Psoas muscle (tissue), 8 donors: ENCODE data around the gene FADS2. TPM values are rescaled to one million over a fixed set of nuclear protein-coding genes. Genes with fewer than 3 reads are reported as not detected.
A peak's percentile ranks its signal among the peaks of the same experiment; 100 is the strongest.

Experiments used
- ATAC-seq, 4 donors: fragments of 200-7000 bp; cut with Tn5 transposase; one replicate each; pipeline ENCODE4 v1.9.1; 2020; ENCODE audit warnings: moderate library complexity in 3 of 4, mild to moderate bottlenecking in 2 of 4
- DNase-seq, 2 donors: peaks; one replicate each; pipeline ENCODE4 v3.0.0-alpha.2; 2020
- H3K27ac ChIP-seq: fragments of 200-600 bp; one replicate; pipeline ENCODE4 v1.8.0; 2022
- H3K27me3 ChIP-seq, 3 donors: fragments of 200-600 bp in 1 of 3; one replicate each; pipeline versions ENCODE4 v1.6.1 to v1.8.0; 2013 to 2022; ENCODE audit warnings: low read length in 2 of 3, mild to moderate bottlenecking in 2 of 3, moderate library complexity in 1 of 3; ENCODE audit not compliant: insufficient read depth in 3 of 3
- H3K36me3 ChIP-seq, 2 donors: fragments of 200-600 bp in 1 of 2; one replicate each; pipeline versions ENCODE4 v1.6.1 to v1.8.0; 2013 to 2022; ENCODE audit warnings: low read depth in 1 of 2, mild to moderate bottlenecking in 1 of 2, moderate library complexity in 1 of 2; ENCODE audit not compliant: insufficient read depth in 1 of 2
- H3K4me1 ChIP-seq: fragments of 200-600 bp; one replicate; pipeline ENCODE4 v1.8.0; 2022
- H3K4me3 ChIP-seq: fragments of 200-600 bp; one replicate; pipeline ENCODE4 v1.8.0; 2022; ENCODE audit warnings: mild to moderate bottlenecking
- H3K9me3 ChIP-seq: fragments of 200-600 bp; one replicate; pipeline ENCODE4 v1.8.0; 2022
- WGBS, 3 donors: extraction: QIAGEN DNeasy Blood & Tissue Kit; methylation state at CpG; one replicate each; pipeline versions ENCODE4 v1.1.6 to v1.1.7; 2013; 5-methylcytosine and 5-hydroxymethylcytosine counted together
- intact Hi-C, 2 donors: fragments of 100-400 bp; cut with DNase I; formaldehyde crosslinking; loops; one replicate each; pipeline versions ENCODE4 v1.11.0 to v1.14.2; 2022
- polyA plus RNA-seq, 3 donors: library from polyadenylated mRNA; stranded (reverse); fragments of 200-250 nt; gene quantifications; one replicate each; pipeline ENCODE4 v1.2.3, GENCODE V29; 2013
- total RNA-seq, 4 donors: library from RNA; stranded (reverse); fragmentation: NEBNext Ultra II Directional in 2 of 4; extraction: Animal tissue kit (Norgen Biotek cat#: 25700) in 2 of 4; gene quantifications; one replicate each; pipeline versions ENCODE4 v1.2.1 to v1.2.4, GENCODE V29; 2021 to 2023
- TF ChIP-seq, protein P1 (sequence below): fragments of 200-600 bp; IDR thresholded peaks from one replicate; pipeline ENCODE4 v1.8.0; 2022; ENCODE audit warnings: antibody characterized with exemption
- donor health status: healthy with polysubstance abuse.
- donor health status: DM: no; HTN: no; CAD: no; lungs with moderate emphysema.
- donor health status: Bipolar disorder and iron deficiency.
- donor health status: healthy.
- donor health status: DM: yes; HTN: yes; CAD: no.
- donor health status: DM: no; HTN: no; CAD: no.
- donor health status: DM: no; HTN: no; CAD: no.
- donor health status: DM: yes; HTN: yes; CAD: no.

The FADS2 gene
- total and polyA plus RNA-seq, 7 donors = 2.2 to 8.4 (median 5.5) TPM

DNA sequence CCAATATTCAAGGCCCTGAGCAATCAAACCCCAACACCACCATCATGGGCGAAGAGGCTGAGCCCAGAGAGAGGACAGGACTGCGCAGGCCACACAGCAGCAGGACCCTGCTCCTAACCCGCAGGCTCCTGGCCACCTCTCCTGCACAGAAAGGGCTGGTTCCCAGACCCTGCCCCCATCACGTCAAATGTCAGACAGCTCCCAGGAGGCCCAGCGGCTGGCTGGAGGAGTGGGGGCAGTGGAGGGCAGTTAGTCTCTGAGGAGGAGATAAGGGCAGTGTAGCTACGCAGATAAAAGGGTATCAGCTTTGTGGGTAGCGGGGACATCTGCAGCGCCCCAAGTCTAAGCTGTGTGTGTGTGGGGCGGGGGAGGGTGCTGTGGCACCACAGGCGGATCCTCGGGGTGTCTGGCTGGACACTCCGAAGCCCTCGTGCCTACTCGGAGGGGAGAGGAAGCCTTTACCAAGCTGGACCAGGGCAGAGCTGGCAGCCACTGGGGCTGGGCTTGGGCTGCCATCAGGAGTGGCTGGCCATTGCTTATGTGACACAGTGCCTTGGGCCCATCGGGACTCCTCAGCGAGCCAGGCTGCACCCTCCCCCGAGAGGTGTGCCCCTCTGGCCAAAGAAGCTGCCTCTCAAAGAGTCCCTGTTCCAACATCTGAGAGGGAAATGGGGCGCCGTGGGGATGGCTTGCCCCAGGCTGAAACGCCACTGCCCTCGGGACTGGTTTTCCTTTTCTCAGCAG is 41.8 kb downstream of the FADS2 start:
- Histone ChIP-seq H3K4me1 (peaks cover 7% of the 10 kb centered on the region), H3K27me3 (no peaks in the 10 kb centered on the region), H3K4me3 (no peak overlapping the region), H3K27ac (no peak overlapping the region), H3K9me3 (no peaks in the 10 kb centered on the region), H3K36me3 (peaks cover 0 to 13% of the 10 kb centered on the region in 2 donors)
- intact Hi-C loops = loop anchor here in 1 of 2 donors (5.0 kb wide), 1 partner anchor 73 kb away; no protein-coding TSS in a partner anchor
- DNase-seq (peak in 1 of 2 donors; percentile 53), ATAC-seq (no peak)
- WGBS, 3 donors = 70 to 76% (median 73%) methylated on average over 21 of the region's 21 CpGs
- TF ChIP-seq, protein P1, sequence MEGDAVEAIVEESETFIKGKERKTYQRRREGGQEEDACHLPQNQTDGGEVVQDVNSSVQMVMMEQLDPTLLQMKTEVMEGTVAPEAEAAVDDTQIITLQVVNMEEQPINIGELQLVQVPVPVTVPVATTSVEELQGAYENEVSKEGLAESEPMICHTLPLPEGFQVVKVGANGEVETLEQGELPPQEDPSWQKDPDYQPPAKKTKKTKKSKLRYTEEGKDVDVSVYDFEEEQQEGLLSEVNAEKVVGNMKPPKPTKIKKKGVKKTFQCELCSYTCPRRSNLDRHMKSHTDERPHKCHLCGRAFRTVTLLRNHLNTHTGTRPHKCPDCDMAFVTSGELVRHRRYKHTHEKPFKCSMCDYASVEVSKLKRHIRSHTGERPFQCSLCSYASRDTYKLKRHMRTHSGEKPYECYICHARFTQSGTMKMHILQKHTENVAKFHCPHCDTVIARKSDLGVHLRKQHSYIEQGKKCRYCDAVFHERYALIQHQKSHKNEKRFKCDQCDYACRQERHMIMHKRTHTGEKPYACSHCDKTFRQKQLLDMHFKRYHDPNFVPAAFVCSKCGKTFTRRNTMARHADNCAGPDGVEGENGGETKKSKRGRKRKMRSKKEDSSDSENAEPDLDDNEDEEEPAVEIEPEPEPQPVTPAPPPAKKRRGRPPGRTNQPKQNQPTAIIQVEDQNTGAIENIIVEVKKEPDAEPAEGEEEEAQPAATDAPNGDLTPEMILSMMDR = no peak

DNA sequence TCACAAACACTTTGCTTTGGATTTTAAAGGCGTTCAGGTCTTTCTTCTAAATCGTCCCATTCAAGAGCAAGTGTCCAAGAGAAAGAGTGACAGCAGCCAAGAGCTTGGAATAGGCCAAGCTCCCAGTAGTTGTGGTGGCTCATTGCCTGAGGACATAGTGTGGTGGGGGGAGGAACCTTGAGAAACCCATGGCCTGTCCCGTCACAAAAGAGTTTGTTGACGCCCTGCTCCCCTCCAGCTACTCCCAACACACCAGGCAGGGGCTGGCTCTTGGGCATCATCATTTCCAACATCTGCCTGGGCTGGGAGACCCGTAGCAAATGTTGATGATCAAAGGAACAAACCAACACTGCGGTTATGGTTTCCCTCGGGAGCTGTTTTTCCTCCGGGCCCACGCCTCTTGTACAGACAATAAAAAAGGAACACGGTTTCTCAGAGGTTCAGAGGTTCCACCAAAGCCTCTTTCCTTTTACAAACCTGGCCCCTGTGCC is 42.5 kb downstream of the FADS2 start:
- peak in 1 of 4 donors; percentile 20 for ATAC-seq
- no peaks in the 10 kb centered on the region for H3K27me3 ChIP-seq
- intact Hi-C loops = loop anchor here (1.0 to 5.0 kb wide), 2 partner anchors 73 to 77 kb away; no protein-coding TSS in a partner anchor
- peak overlapping the region; percentile 20 for H3K4me3 ChIP-seq
- H3K36me3 ChIP-seq = peaks cover 0 to 16% of the 10 kb centered on the region in 2 donors
- peak in 1 of 2 donors; percentile 52 for DNase-seq
- H3K9me3 ChIP-seq = no peaks in the 10 kb centered on the region
- H3K4me1 ChIP-seq = peaks cover 7% of the 10 kb centered on the region
- TF ChIP-seq, protein P1 = no peak
- peak overlapping the region; percentile 30 for H3K27ac ChIP-seq
- 27 to 48% (median 28%) methylated on average over 10 of the region's 10 CpGs for WGBS, 3 donors

DNA sequence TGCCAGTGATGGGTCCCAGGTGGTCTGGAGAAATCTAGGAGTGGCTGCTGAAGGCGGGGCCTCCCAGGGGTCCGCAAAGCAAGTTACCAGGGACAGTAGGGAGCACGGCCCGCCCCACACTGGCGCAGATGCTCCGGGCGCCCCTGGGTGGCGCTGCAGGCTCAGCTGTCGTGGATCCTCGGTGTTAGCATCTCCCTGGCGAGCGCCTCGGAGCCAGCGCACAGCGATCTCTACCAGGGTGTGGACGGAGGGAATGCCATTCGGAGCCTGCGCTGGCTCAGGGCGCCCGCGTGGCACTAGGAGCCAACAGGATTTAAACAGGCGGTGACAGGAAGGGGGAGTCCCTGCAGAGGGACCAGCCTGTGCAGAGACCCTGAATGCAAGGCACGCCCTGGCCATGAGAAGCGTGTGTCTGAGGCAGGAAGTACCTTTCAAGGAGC is 43.1 kb downstream of the FADS2 start:
- TF ChIP-seq, protein P1 = peak; percentile 93
- peak overlapping the region; percentile 30 for H3K27ac ChIP-seq
- DNase-seq = peak; percentile 82 to 89
- peak; percentile 84 to 94 (median 92) for ATAC-seq
- WGBS, 3 donors = 4 to 6% (median 5%) methylated on average over 23 to 24 of the region's 24 CpGs
- H3K36me3 ChIP-seq = peaks cover 0 to 22% of the 10 kb centered on the region in 2 donors
- peak overlapping the region; percentile 20 for H3K4me3 ChIP-seq
- intact Hi-C loops = loop anchor here (1.0 to 5.0 kb wide), 2 partner anchors 74 to 76 kb away; no protein-coding TSS in a partner anchor
- H3K4me1 ChIP-seq = peaks cover 7% of the 10 kb centered on the region
- H3K9me3 ChIP-seq = no peaks in the 10 kb centered on the region
- H3K27me3 ChIP-seq = no peaks in the 10 kb centered on the region

DNA sequence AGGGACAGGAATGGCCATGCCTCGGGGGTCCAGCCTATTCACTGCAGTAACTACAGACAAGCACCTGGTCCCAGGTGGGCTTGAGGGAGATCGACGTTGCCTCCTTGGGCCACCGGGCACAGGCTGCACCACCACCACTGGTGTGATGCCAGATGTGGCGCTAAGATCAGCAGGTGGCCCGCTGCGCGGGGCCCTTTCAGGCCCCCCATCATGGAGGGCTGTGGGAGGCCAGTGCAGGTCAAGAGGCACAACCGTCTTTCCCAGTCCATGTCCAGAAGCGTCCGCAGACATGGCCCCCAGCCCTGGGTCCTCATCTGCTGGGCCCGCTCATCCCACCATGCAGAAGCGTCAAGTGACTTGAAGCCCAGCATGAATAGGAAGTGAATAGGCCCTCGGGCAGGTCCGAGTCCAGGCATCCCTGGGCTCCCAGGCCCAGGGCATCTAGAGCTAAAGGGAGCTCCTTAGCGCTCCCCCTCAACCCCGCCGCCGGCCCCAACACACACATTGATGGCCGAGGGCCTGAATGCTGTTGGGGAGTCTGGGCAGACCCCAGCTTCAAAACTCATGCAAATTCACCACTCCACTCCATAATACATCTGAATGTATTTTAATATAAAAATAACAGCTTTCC is 45.0 kb downstream of the FADS2 start:
- peaks cover 4 to 41% of the 10 kb centered on the region in 2 donors for H3K36me3 ChIP-seq
- ATAC-seq (no peak), DNase-seq (peak in 1 of 2 donors; percentile 42)
- H3K27me3 ChIP-seq = no peaks in the 10 kb centered on the region
- intact Hi-C loops = loop anchor here in 1 of 2 donors (5.0 kb wide), 1 partner anchor 76 kb away; no protein-coding TSS in a partner anchor
- WGBS, 3 donors = 88 to 93% (median 91%) methylated on average over 20 of the region's 20 CpGs
- H3K27ac ChIP-seq = no peak overlapping the region
- H3K4me1 ChIP-seq = peaks cover 7% of the 10 kb centered on the region
- TF ChIP-seq, protein P1 = no peak
- no peaks in the 10 kb centered on the region for H3K9me3 ChIP-seq
- no peak overlapping the region for H3K4me3 ChIP-seq
